ENCODE data around the gene ZDHHC11B.
"Not testable (repeated sequence)": the region's sequence is repeated elsewhere in the genome, so short reads cannot be mapped to it uniquely, and the experiment has no call there.

The ZDHHC11B gene

GRCh38 chr5:714215-715118 is 70.1 kb downstream of the ZDHHC11B start:
- not testable (repeated sequence) for DNase-seq

GRCh38 chr5:713686-714085 is 70.8 kb downstream of the ZDHHC11B start:
- DNase-seq = not testable (repeated sequence)

DNA sequence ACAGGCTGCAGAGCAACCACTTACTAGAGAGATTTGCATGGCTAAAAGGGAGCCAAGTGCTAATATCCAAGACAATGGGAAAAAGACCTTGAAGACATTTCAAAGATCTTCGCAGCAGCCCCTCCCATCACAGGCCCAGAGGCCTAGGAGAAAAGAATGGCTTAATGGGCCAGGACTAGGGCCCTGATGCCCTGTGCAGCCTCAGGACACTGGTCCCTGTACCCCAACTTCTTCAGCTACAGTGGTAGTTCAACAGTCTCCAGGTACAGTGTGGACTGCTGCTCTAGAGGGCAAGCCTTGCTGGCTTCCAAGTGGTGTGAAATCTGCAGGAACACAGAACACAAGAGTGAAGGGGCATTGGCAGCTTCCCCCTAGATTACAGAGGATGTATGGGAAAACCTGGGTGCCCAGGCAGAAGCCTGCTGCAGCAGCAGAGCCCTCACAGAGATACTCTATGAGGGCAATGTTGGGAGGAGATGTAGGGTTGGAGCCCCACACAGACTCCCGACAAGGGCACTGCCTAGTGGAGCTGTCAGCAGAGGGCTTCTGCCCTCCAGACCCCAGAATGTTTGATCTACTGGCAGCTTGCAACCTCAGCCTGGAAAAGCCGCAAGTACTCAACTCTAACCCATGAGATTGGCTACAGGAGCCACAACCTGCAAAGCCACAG is 75.5 kb downstream of the ZDHHC11B start:
- not testable (repeated sequence) for DNase-seq

GRCh38 chr5:708374-708773 is 76.2 kb downstream of the ZDHHC11B start:
- not testable (repeated sequence) for DNase-seq

- DNase-seq = not testable (repeated sequence)
Observed at GRCh38 chr5:706127-706526, 78.4 kb downstream of the ZDHHC11B start.

GRCh38 chr5:696753-697702 is 87.5 kb downstream of the ZDHHC11B start:
- DNase-seq = not testable (repeated sequence)

- not testable (repeated sequence) for DNase-seq
Observed at GRCh38 chr5:696191-696590, 88.3 kb downstream of the ZDHHC11B start.

DNA sequence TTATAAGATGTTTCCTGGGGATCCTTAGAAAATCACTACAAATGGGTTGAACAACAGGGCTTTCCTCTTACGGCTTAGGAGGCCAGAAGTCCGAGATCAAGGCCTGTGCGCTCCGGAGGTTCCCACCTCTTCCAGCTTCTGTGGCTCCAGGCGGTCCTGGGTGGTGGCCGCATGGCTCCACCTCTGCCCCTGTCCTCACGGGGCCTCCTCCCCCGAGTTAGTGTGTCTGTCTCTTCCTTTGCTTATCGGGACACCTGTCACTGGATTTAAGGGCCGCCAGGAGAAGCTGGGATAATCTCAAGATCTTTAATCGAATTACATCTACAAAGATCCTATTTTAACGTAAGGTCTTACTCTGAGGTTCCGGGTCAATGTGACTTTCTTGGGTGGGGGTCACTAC is 89.1 kb downstream of the ZDHHC11B start:
- DNase-seq = not testable (repeated sequence)

GRCh38 chr5:694042-694431 is 90.5 kb downstream of the ZDHHC11B start:
- not testable (repeated sequence) for DNase-seq

GRCh38 chr5:693271-694041 is 91.1 kb downstream of the ZDHHC11B start, which contains the start of gene TPPP:
Gene TPPP (minus strand): TSS chr5:693352. CDS start chr5:678060, 15,292 bp downstream.
- peak; percentile 87 for DNase-seq

GRCh38 chr5:692529-693041 is 91.9 kb downstream of the ZDHHC11B start:
- peak; percentile 29 for DNase-seq

DNA sequence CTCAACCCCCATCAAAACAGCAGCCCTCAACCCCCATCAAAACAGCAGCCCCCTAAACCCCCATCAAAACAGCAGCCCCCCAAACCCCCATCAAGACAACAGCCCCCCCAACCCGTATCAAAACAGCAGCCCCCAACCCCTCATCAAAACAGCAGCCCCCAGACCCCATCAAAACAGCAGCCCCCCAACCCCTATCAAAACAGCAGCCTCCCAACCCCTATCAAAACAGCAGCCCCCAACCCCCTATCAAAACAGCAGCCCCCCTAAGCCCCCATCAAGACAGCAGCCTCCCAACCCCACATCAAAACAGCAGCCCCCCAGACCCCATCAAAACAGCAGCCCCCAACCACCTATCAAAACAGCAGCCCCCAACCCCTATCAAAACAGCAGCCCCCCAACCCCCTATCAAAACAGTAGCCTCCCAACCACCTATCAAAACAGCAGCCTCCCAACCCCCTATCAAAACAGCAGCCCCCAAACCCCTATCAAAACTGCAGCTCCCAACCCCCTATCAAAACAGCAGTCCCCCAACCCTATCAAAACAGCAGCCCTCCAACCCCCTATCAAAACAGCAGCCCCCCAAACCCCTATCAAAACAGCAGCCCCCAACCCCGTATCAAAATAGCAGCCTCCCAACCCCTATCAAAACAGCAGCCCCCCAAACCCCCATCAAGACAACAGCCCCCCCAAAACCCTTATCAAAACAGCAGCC is 92.6 kb downstream of the ZDHHC11B start:
- no peak for DNase-seq

GRCh38 chr5:691049-691448 is 93.5 kb downstream of the ZDHHC11B start:
- not testable (repeated sequence) for DNase-seq

DNA sequence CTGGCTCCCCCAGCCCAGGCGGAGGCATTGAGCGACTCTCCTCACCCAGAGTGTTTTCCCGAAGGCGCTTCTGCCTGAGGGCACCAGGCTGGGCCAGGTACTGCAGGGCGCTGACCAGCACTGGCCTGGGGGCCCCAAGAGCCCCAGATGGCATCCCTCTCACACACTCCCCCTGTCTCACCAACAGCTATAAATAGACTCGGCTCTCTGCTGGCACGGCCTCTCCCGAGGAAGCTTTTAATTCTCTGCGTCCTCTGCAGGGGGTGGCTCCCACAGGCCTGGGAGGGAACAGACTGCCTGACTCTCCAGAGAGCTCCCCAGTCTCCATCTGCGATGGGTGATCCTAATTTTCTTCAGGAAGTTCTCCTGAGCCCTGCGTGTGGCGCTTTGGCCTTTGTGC is 94.2 kb downstream of the ZDHHC11B start:
- not testable (repeated sequence) for DNase-seq

DNA sequence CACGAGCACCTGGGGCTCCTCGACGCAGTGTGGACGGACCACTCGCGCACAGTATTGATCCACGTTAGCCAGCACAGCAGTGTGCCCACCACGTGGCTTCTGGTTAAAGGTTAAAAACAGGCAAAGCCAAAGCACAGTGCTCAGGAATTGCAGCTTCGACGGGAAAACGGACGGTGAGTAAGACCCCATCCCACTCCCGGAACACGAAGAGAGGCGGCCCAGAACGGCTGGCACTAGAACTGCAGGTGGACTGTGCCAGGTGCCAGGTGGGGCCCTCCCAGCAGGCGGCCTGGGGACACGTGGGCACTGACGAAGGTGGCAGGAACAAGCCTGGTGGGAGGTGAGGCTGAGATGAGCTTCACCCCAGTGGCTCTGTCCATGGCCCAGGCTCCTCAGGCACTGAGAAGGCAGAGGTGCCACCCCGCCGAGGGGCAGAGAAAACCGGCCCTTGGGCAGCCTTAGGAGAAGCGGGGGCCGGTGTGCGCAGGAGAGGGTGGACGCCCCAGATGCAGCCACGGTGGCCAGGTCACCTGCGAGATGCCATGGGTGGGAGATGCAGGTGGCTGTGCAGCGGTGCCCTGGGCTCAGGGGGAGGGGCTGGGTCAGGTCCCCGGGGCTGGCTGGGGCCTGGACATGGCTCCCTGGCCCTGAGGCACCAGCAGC is 96.0 kb downstream of the ZDHHC11B start:
- not testable (repeated sequence) for DNase-seq

DNA sequence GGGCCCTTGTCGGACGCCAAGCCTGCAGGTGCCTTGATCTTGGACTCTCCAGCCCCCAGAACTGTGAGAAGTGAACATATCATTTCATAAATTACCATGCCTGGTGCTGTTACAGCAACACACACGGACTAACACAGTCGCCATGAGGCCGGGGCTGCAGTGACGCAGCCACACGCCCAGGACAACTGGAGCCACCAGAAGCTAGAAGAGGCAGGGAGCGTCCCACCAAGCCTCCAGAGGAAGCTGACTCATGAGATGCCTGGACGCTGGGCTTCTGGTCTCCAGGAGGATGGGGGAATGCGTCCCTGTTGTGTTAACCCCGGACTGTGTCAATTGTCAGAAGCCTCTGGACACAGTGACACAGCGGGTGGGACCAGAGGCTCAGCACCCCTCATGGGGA is 97.6 kb downstream of the ZDHHC11B start:
- DNase-seq = not testable (repeated sequence)

GRCh38 chr5:686172-686523 is 98.4 kb downstream of the ZDHHC11B start:
- DNase-seq = not testable (repeated sequence)

DNA sequence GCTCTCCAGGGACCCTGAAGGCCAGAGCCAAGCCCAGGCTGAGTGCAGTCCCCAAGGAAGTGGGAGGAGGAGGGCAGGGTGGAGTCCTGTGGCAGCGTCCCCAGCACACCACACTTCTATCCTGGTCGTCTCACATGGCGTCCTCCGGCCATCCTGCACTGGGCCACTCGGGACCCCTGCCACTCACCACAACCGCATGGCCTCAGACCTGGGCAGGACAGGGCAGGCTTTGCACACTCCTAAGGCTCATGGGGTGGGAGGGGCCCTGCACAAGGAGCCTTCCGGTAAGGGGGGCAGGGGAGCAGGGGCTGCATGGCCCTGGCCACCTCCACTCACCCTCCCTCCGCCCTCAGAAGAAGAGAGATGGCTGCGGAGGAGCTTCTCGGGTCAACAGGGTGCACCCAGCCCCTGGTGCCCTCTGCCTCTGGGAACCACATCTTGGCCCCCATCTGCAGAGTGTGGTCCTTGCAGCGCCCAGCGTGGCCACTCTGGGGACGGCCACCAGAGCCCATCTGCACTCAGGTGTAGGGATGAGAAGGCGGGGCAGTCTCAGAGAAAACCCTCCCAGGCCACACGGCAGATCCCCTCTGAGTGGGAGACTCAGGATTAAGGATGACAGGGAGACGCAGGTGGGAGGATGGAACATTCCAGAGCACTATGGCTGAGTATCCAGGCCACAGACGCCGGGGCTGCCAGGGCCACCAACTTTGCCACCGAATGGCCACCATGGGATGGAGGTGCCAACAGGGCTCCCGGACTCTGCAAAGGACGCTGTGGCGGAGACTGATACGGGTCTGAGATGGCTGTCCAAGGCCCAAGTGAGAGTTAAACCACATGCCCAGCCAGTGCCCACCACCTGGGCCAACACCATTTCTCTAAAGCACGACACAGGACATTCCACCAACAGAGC is 99.0 kb downstream of the ZDHHC11B start:
- no peak for DNase-seq

- no peak for DNase-seq
Observed at GRCh38 chr5:684751-685216, 99.7 kb downstream of the ZDHHC11B start.

All from activated CD4-positive, alpha-beta T cell treated with anti-CD3 and anti-CD28 coated beads, Interleukin-2, amount 50 U/mL, for 1 hour (primary cell).